GM06990 (cell line): ENCODE results near the gene ATG4D.
A peak's percentile ranks its signal among the peaks of the same experiment; 100 is the strongest.

Source experiments
- DNase-seq: peaks from one replicate; pipeline ENCODE4 v3.0.0-alpha.2; 2011; ENCODE audit not compliant: insufficient read length; ENCODE audit errors: extremely low read depth
- H3K27me3 ChIP-seq: replicated peaks from 2 replicates; pipeline ENCODE4 v1.6.0; 2011; ENCODE audit warnings: low read length; ENCODE audit not compliant: control insufficient read depth, insufficient read depth
- H3K36me3 ChIP-seq: 2 replicates; pipeline ENCODE4 v1.5.1; 2011; ENCODE audit warnings: low read length; ENCODE audit not compliant: control insufficient read depth, insufficient read depth
- H3K4me3 ChIP-seq: replicated peaks from 2 replicates; pipeline ENCODE4 v1.5.1; 2011; ENCODE audit warnings: low read depth, mild to moderate bottlenecking, control low read depth, low read length
- CTCF ChIP-seq: IDR thresholded peaks from 2 replicates; pipeline ENCODE4 v1.5.1; 2011; ENCODE audit warnings: low read length, control low read depth, mild to moderate bottlenecking, inconsistent platforms; ENCODE audit not compliant: insufficient read depth, poor library complexity, severe bottlenecking

The ATG4D gene

DNA sequence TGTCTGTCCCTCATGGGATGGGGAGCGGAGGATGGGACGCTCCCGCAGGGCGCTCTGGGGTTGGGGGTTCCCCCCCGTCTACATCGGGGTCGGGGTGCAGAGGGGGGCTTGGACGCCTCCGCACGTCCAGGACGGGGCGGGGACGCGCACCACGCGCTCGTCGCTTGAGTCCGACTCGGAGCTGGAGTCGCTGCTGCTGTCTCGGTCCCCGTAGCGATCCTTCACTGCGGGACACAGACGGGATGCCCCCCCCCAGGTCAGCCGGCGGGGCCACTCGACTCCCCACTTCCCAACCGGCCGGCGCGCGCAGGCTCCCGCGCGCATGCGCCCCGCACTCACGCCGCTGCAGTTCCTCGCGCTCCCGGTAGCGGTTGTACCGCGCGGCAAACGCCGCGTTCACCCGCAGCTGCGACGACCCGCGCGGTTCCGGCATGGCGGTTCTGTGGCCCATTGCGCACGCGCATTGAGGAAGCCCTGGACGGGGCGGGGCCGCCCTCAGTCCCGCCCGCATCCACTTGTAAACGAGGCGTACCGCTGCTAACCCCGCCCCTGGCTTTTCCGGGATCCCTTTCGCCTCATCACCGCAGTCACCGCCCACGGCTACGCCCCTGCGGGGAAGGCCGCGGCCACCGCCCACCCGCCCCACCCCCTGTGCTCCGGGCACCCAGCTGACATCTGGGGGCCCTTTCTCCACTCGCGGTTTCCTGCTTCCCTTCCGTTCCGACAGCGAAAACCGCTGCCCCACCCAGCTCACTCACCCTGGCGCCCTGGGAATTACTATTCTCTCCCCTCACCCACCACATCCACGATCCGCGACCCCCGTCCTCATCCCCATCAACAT is 22.1 kb downstream of the ATG4D start, which contains the start of gene KRI1:
TSS of gene KRI1 (minus strand) at position 444 of the 841 bp plus-strand sequence. CDS start at position 433, 11 bp downstream.
- TF ChIP-seq CTCF = no peak
- peak; percentile 99 for DNase-seq
- Histone ChIP-seq H3K27me3 (no peaks in the 10 kb centered on the region), H3K4me3 (peak within 1 kb of the TSS; percentile 95), H3K36me3 (peaks cover 5% of the 10 kb centered on the region)

DNA sequence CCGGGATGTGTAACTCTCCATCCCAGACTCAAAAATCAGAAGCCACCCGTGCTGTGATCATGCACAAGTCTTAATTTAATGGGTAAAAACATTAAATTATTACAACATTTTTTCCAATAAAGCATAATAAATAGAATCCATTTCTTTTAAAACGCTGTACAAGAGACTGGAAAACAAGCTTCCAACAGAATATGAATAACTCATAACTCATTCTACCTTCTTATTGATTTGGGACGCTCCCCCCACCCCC is 22.6 kb downstream of the ATG4D start:
- peak overlapping the region; percentile 95 for H3K4me3 ChIP-seq
- TF ChIP-seq CTCF = no peak
- no peak for DNase-seq
- H3K27me3 ChIP-seq = no peaks in the 10 kb centered on the region
- H3K36me3 ChIP-seq = peaks cover 3% of the 10 kb centered on the region

GRCh38 chr19:10566658-10567410 is 23.1 kb downstream of the ATG4D start:
- no peak for TF ChIP-seq CTCF

GRCh38 chr19:10567656-10568055 is 24.0 kb downstream of the ATG4D start:
- no peaks in the 10 kb centered on the region for H3K27me3 ChIP-seq
- H3K4me3 ChIP-seq = peak overlapping the region; percentile 66
- no peak for TF ChIP-seq CTCF
- H3K36me3 ChIP-seq = peaks cover under 1% of the 10 kb centered on the region
- DNase-seq = no peak

More at GRCh38 chr19:10566658-10567410, 23.1 kb downstream of the ATG4D start:
- Histone ChIP-seq H3K4me3 (peak overlapping the region; percentile 95), H3K36me3 (peaks cover 3% of the 10 kb centered on the region), H3K27me3 (no peaks in the 10 kb centered on the region)
- DNase-seq = peak; percentile 74

GRCh38 chr19:10568062-10568825 is 24.5 kb downstream of the ATG4D start:
- H3K36me3 ChIP-seq = no peaks in the 10 kb centered on the region
- H3K27me3 ChIP-seq = no peaks in the 10 kb centered on the region
- no peak for TF ChIP-seq CTCF
- no peak for DNase-seq
- peak overlapping the region; percentile 66 for H3K4me3 ChIP-seq
